Osteocyte (in vitro differentiated cells): ENCODE results near the gene THOC5. TPM values are rescaled to one million over a fixed set of nuclear protein-coding genes. Genes with fewer than 3 reads are reported as not detected.

Experiments
- DNase-seq: peaks from one replicate; pipeline ENCODE4 v3.0.0; 2021; ENCODE audit warnings: mixed read lengths; ENCODE audit not compliant: unreplicated experiment; ENCODE audit errors: extremely low spot score
- H3K27ac Mint-ChIP-seq: one replicate; pipeline ENCODE4 v1.8.0; 2021; ENCODE audit warnings: mild to moderate bottlenecking, mixed read lengths; ENCODE audit not compliant: unreplicated experiment
- H3K27me3 Mint-ChIP-seq: one replicate; pipeline ENCODE4 v1.8.0; 2021; ENCODE audit warnings: mixed read lengths; ENCODE audit not compliant: unreplicated experiment
- H3K36me3 Mint-ChIP-seq: one replicate; pipeline ENCODE4 v1.8.0; 2021; ENCODE audit warnings: mixed read lengths; ENCODE audit not compliant: unreplicated experiment
- H3K4me1 Mint-ChIP-seq: one replicate; pipeline ENCODE4 v1.8.0; 2021; ENCODE audit warnings: mixed read lengths; ENCODE audit not compliant: unreplicated experiment
- H3K4me3 Mint-ChIP-seq: one replicate; pipeline ENCODE4 v1.8.0; 2021; ENCODE audit warnings: mild to moderate bottlenecking, moderate library complexity, mixed read lengths; ENCODE audit not compliant: unreplicated experiment
- H3K9me3 Mint-ChIP-seq: one replicate; pipeline ENCODE4 v1.8.0; 2021; ENCODE audit warnings: mixed read lengths; ENCODE audit not compliant: unreplicated experiment
- total RNA-seq: library from RNA; stranded (reverse); gene quantifications from 2 replicates; pipeline ENCODE4 v1.2.1, GENCODE V29; 2021
- TF ChIP-seq, protein P1 (sequence below): fragments of 200-600 bp; sonication (generic); IDR thresholded peaks from 2 replicates; pipeline ENCODE4 v1.5.0; 2021; ENCODE audit warnings: antibody characterized with exemption, mild to moderate bottlenecking, moderate library complexity

Gene THOC5
- total RNA-seq, 1 donor from 2014 or later: 60.0 TPM

DNA sequence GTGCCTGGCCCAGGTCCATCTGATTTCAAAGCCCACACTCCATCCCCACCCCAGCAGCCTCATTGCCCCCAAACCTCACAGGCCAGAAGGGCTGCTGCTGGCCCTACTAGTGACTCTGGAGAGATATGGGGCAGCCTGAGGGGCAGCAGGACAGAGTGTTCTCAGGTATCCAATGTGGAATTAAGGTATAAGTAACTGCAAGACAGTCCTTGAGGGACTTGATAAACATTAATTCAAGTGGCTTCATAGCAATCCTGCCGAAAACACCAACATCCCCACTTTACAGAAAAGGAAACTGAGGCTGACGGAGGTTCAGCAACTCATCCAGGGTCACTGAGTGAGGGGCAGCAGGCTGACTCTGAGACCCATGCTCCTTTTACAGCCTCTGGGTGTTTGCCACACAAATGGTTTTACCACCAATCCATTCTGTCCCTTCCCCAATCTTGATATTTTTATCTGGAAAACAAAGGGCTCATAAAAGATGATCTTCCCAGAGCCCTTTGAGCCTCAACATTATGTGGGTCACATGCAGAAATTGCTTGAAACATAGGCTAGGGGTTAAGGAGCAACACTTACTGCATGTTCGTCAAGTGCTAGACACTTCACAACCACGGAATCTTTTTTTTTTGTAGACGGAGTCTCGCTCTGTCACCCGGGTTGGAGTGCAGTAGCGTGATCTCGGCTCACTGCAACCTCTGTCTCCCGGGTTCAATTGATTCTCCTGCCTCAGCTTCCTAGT, 25.1 kb upstream of the THOC5 start:
- Mint-ChIP-seq H3K9me3 (no peaks in the 10 kb centered on the region), H3K27me3 (no peaks in the 10 kb centered on the region), H3K27ac (no peak overlapping the region), H3K36me3 (no peaks in the 10 kb centered on the region), H3K4me3 (no peak overlapping the region), H3K4me1 (peaks cover 13% of the 10 kb centered on the region)
- TF ChIP-seq, protein P1, sequence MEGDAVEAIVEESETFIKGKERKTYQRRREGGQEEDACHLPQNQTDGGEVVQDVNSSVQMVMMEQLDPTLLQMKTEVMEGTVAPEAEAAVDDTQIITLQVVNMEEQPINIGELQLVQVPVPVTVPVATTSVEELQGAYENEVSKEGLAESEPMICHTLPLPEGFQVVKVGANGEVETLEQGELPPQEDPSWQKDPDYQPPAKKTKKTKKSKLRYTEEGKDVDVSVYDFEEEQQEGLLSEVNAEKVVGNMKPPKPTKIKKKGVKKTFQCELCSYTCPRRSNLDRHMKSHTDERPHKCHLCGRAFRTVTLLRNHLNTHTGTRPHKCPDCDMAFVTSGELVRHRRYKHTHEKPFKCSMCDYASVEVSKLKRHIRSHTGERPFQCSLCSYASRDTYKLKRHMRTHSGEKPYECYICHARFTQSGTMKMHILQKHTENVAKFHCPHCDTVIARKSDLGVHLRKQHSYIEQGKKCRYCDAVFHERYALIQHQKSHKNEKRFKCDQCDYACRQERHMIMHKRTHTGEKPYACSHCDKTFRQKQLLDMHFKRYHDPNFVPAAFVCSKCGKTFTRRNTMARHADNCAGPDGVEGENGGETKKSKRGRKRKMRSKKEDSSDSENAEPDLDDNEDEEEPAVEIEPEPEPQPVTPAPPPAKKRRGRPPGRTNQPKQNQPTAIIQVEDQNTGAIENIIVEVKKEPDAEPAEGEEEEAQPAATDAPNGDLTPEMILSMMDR: no peak
- no peak for DNase-seq

DNA sequence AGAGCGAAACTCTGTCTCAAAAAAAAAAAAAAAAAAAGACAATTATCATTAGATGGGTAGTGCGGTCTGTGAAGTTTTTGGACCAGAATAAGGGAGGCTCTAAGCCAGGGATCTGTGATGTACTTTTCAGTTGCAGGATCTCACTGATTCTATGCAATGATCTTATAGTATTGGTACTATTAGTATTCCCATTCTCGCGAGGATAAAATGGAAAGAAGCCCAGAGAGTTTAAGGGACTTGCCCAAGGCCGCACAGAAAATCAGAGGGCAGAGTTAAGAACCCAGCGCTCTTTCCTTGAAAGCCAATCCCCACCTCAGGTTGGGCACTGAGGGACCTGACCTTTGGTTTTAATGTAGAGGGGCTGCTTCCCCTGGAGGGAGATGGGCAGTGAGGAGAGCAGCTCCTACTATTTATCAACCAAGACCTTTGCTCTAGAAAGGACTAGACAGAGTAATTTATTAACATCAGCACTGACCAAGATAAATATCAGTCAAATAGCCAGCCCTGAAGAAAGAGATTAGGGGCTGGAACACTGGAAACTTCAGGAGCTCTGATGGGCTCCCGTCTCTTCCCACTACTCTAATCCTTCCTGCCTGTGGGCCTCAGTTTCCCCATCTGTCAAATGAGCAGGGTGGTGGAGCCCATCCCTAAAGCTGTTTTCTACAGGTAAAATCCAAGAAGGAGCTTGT, 21.3 kb upstream of the THOC5 start:
- DNase-seq: no peak
- no peak overlapping the region for H3K27ac Mint-ChIP-seq
- H3K9me3 Mint-ChIP-seq: no peaks in the 10 kb centered on the region
- TF ChIP-seq, protein P1: no peak
- H3K4me3 Mint-ChIP-seq: no peak overlapping the region
- H3K36me3 Mint-ChIP-seq: peaks cover 5% of the 10 kb centered on the region
- H3K4me1 Mint-ChIP-seq: peaks cover 1% of the 10 kb centered on the region
- no peaks in the 10 kb centered on the region for H3K27me3 Mint-ChIP-seq

DNA sequence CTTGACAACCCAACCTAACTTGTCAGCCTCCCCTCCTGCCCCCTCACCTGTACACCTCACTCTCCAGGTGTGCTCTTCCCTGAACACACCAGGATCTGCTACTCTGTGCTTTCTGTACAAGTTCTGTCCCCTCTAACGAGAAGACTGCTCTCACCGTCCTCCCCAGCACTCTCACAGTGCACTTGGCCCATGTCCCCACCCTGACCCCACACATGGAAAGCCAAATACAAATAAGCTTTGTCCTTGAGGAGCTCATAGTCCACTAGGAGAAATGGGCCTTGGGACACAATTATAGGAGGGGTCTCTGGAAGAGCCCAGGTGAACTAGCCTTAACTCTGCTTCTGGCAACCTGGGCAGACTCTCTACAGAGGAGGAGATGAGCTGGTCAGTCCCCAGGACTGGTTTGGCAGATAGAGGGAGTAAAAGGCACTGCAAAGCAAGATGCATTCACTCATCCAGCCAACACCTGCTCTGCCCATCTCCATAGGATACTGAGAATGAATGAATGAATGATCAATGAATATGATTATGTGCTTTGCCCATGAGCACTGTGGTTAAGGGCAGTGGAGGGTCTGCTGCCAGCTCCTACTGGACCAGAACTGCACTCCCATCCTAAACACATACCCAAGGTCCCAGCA, 17.5 kb upstream of the THOC5 start:
- H3K36me3 Mint-ChIP-seq: peaks cover 12% of the 10 kb centered on the region
- no peaks in the 10 kb centered on the region for H3K27me3 Mint-ChIP-seq
- no peak for DNase-seq
- H3K9me3 Mint-ChIP-seq: no peaks in the 10 kb centered on the region
- no peak overlapping the region for H3K27ac Mint-ChIP-seq
- H3K4me3 Mint-ChIP-seq: no peak overlapping the region
- no peaks in the 10 kb centered on the region for H3K4me1 Mint-ChIP-seq
- TF ChIP-seq, protein P1: no peak

DNA sequence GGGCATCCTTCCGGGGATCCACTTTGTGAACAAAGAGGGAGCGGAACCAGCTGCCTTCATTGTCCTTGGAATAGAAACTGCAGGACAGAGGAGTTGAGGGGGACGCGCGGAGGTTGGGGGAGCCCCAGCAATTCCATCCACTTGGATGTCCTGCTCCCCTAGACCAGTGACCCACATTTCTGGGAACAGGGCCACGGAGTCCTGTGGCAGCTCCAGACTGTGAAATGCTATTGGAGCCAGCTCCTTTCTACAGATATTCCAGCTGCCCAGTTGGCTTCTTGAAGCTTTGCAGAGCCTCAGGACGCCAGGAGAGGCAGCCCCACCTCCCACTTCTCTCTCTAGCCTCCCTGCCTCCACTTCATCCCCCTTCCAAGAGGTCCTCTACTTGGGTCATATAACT, 16.9 kb upstream of the THOC5 start:
- no peak overlapping the region for H3K27ac Mint-ChIP-seq
- DNase-seq: no peak
- TF ChIP-seq, protein P1: no peak

More for the DNA sequence above, 16.9 kb upstream of the THOC5 start:
- no peaks in the 10 kb centered on the region for H3K9me3 Mint-ChIP-seq
- no peak overlapping the region for H3K4me3 Mint-ChIP-seq
- peaks cover 12% of the 10 kb centered on the region for H3K36me3 Mint-ChIP-seq
- no peaks in the 10 kb centered on the region for H3K4me1 Mint-ChIP-seq
- H3K27me3 Mint-ChIP-seq: no peaks in the 10 kb centered on the region
